Measurements from ENCODE around the gene IFNK.

IFNK gene

GRCh38 chr9:27519466-27520465 is 4.3 kb upstream of the IFNK start:
- H3K4me3 ChIP-seq (replicated peaks in 1 of 2; ENCODE audit: low read depth in 2 of 2, low read length in 2 of 2) = no peak overlapping the region
- peak in 1 of 2 donors; percentile 29 for DNase-seq (ENCODE audit: low read depth in 2 of 2)
- no peak for TF ChIP-seq CTCF (IDR thresholded peaks at IDR 0.05; ENCODE audit: low read depth, low read length)

GRCh38 chr9:27520986-27521385 is 3.1 kb upstream of the IFNK start:
- H3K4me3 ChIP-seq (replicated peaks in 1 of 2; ENCODE audit: low read depth in 2 of 2, low read length in 2 of 2) = no peak overlapping the region
- no peak for TF ChIP-seq CTCF (IDR thresholded peaks at IDR 0.05; ENCODE audit: low read depth, low read length)
- no peak for DNase-seq (ENCODE audit: low read depth in 2 of 2)

GRCh38 chr9:27523141-27523540 is 949 bp upstream of the IFNK start:
- TF ChIP-seq CTCF (IDR thresholded peaks at IDR 0.05; ENCODE audit: low read depth, low read length) = no peak

GRCh38 chr9:27527702-27528075 is 3.6 kb downstream of the IFNK start:
- TF ChIP-seq CTCF (IDR thresholded peaks at IDR 0.05; ENCODE audit: low read depth, low read length) = no peak
- DNase-seq (ENCODE audit: low read depth in 2 of 2) = no peak
- H3K4me3 ChIP-seq (replicated peaks in 1 of 2; ENCODE audit: low read depth in 2 of 2, low read length in 2 of 2) = no peak overlapping the region

More at GRCh38 chr9:27523141-27523540, 949 bp upstream of the IFNK start:
- no peak overlapping the region for H3K4me3 ChIP-seq (replicated peaks in 1 of 2; ENCODE audit: low read depth in 2 of 2, low read length in 2 of 2)
- DNase-seq (ENCODE audit: low read depth in 2 of 2) = no peak

DNA sequence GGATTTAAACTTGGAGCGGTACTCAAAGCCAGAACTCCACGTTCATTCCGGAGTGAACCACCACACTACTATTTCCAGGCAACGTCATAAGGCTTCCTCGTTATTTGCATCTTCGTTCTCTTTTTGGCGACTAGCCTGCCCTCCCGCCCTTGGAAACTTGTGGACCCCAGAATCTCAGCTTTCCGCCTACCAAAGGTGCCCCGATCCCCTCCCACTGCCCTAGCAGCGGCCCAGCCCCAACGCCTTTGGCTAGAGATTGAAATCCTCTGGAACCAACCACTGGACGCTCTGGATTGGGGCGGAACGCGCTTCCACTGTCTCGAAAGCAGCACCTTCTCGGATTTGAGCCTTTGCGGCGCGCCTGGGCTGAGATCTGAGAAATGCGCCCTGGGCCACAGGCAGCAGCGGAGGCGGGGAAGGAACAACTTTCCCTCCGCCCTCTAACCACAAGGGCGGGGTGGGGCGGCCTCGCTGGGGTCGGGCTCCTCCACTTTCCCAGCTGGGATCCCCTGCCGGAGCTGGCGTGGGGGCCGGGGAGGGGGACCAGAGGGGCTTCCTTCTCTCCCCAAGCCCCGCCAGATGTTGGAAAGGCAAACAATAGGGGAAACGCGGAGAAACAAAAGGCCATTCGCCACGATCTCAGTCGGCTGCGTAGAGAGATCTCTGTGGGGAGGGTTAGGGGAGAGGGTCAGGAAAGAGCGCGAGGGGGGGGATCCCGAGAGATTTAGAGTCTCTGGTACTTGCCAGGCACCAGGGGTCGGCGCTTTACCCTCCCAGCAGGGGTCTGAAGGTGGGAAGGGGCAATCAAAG is 4.2 kb downstream of the IFNK start:
- peak overlapping the region; percentile 60 to 61 for H3K4me3 ChIP-seq (replicated peaks in 1 of 2; ENCODE audit: low read depth in 2 of 2, low read length in 2 of 2)
- peak; percentile 58 to 62 for DNase-seq (ENCODE audit: low read depth in 2 of 2)
- TF ChIP-seq CTCF (IDR thresholded peaks at IDR 0.05; ENCODE audit: low read depth, low read length) = no peak

- peak overlapping the region; percentile 60 to 61 for H3K4me3 ChIP-seq (replicated peaks in 1 of 2; ENCODE audit: low read depth in 2 of 2, low read length in 2 of 2)
- DNase-seq (ENCODE audit: low read depth in 2 of 2) = peak in 1 of 2 donors; percentile 17
These were observed 4.8 kb downstream of the IFNK start for GRCh38 chr9:27528886-27529315.

More at GRCh38 chr9:27528886-27529315, 4.8 kb downstream of the IFNK start:
- no peak for TF ChIP-seq CTCF (IDR thresholded peaks at IDR 0.05; ENCODE audit: low read depth, low read length)

Measured in cardiac fibroblast (primary cell).